Fibroblast of skin of left biceps (primary cell): ENCODE results near the gene XPNPEP1.

Source experiments
- DNase-seq, 2 experiments: peaks; one replicate each; pipeline ENCODE4 v3.0.0-alpha.2; 2013; ENCODE audit warnings: low read depth in 2 of 2

The XPNPEP1 gene

DNA sequence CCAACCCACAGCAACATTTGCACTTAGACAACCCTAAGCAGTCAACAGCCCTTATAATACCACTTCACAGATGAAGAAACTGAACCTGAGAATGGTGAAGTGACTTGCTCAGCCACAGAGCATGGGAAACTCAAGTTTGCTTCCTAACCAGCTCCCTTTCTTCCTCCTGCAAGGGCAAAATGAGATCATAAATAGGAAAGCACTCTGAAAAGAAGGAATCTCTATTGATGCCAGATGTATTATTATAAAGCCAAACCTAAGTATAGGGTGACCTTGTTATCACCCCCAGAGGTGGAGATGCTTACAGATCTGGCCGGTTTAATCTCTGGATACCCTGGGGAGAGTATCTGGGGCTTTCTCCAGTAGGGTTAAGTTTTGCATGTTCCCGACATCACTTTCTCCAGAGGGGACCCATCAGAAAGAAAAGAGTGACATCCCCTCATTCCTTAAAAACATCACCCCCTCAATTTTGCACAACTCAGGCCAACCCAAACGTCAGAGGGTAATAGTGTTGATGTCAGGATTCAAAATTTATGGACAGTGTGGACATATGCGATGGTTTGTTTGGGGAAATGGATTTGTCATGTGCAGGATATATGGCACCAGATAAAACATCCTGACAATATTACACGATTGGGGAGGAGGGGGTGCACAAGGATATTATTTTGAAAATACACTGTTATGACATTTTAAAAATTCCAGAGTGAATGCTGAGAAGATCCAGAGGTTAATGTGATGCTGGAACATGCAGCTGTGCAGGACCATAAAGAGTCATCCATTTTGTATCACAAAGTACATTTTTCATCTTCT lies 24.0 kb upstream of the XPNPEP1 start:
- no peak for DNase-seq

DNA sequence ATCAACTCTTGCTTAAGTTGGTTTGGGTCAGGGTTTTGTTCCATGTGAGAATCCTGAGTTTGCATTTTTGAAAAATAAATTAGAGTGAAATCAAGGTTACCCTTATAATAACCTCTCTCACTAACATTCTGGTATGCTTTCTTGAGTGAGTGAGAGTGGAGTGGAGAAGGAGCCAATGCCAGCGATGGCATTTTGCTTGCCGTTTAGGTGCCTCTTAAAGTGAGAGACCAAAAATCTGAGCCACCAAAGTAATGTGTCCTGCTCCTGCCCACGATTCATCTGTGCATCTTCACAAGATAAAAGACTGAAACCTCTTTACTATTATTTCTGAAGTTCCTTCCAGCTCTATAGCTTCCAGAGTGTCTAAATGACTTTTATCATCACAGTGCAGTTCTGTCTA lies 23.4 kb upstream of the XPNPEP1 start:
- no peak for DNase-seq

GRCh38 chr10:109945473-109946177 lies 22.3 kb upstream of the XPNPEP1 start:
- DNase-seq = no peak

DNA sequence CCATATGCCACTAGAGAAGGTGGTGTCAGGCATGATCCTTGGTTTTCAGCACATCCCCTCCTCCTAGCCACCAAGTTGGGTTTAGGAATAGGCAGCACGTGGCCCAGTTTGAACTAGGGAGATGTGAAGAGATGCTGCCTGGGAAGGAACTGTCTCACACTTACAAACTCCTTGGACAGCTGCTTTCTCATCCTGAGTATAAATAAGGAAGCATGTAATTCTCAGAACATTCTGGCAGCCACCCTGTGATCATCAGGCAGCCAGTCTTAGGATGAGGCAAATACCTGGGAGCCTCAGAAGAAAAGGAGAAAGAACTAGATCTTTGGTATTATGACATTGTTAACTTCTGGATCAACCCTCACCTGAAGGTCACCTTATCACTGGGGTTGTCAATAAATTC lies 21.3 kb upstream of the XPNPEP1 start:
- no peak for DNase-seq

DNA sequence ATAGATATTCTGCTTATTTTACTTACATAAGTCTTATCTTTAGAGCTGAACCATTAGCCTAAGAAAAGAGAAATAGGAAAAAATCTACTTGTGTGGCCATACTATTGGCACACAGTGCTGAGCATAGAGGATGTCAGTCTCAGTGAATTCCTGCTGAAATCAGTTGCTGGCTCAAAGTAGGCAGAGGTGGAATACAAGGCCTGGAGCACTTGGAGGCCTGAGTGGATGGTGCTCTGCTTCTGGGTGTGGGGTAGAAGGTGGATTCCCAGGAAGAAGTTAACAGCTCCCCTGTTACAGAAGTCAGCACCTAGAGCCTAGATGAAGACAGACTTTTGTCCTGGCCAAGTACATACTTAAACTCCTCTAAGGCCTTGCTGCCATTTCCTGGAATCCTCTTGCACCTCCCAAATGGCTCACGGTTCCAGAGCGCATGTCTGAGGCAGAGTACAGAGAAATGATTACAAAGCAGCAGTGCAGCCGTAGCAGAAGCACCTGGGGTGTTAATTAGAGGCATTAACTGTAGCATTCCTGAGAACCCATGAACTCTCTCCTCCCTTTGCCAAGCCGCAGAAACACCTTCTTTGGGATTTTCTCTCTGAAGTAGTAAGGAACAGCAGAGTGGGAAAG lies 18.0 kb upstream of the XPNPEP1 start:
- DNase-seq = no peak

- DNase-seq = no peak
Observed at GRCh38 chr10:109940553-109940952, 17.2 kb upstream of the XPNPEP1 start.

GRCh38 chr10:109940117-109940516 lies 16.8 kb upstream of the XPNPEP1 start:
- DNase-seq = no peak

- DNase-seq = peak in 1 of 2 experiments; percentile 49
Observed at GRCh38 chr10:109939315-109939961, 16.1 kb upstream of the XPNPEP1 start.

DNA sequence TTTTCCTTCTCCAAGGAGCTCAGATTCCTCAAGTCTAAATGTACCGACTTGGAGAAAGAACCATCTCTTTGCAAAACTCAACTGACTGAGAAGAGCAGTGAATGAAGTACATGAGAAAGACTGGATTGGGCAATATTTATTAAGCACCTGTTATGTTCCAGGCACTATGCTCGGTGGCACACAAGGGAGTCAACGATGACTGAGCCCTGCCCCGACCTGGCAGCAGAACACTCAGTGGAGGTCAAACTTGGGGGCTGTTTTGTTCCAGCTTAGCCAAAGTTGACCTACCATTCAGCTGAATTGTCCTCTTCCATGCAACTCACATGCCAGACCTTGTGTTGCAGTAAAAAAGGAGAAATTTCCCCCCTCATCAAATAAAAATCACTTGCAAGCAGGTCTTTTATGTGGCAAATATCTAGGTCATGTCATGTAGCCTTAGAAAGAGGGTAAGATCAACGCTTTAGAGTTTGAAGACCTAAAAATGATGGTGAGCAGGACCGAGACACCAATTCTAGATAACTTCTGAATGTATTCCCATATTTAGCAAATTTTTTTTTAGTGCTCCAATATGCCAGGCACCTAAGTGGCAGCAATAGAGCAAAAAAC lies 14.3 kb upstream of the XPNPEP1 start:
- no peak for DNase-seq

DNA sequence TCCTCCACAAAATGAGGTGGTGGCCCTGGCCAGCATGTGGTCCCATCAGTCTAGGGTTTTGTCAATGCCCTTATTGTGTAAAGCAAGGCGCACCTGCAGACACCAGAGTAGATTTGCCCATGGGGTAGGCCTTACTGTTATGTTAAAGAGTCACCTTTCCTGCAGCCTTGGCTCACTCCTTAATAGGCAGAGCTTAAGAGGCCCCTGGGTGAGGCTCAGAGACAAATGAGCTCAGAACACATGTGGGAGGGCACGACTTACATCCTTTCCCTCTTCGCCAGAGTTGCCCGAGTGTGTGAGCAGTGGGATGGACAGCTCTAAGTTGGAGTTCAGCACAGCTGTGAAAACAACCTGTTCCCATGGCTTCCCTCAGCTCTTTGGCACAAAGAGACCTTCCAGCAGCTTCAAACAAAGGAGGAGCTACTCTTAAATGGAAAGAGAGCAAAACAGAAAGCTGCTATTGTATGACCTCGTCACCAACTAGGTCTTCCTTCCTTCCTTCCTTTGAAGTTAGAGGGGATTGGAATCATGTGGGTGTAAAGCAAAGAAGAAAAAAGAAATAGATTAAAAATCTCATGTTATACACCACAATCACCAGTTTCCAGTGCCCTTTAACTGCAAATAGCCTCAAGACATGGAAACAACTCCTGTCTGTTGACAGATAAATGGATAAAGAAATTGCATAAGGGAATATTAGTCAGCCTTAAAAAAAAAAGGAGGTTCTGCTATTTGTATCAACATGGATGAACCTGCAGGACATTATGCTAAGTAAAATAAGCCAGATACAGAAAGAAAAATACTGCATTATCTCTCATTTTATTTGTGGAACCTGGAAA lies 11.9 kb upstream of the XPNPEP1 start:
- DNase-seq = no peak

DNA sequence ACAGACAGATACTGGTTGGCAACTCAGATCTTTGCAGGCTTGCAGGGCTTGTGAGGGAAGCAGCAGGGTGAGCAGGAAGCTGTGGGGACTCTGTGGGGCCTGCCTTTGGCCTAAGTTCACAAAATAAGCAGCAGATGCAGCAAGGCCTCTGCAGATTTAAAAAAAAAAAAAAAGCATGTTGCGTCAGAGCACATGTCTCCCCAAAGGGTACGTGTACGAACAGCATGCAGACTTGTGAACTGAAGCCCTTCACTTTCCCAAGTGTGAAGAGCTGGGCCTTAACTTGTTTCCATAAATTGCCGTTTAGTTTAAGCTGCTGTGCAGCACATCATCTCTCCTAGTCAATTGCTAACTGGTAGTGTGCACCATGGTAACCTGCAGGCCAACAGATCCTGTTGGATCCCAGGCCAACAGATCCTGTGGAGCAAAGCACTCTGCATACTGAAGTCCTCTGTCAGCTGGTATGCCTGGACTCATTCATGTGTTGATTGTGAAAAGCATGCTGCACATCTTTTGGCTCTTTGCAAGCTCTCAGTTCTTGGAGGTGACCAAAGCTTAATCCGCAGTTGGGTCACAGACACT lies 10.8 kb upstream of the XPNPEP1 start:
- no peak for DNase-seq

DNA sequence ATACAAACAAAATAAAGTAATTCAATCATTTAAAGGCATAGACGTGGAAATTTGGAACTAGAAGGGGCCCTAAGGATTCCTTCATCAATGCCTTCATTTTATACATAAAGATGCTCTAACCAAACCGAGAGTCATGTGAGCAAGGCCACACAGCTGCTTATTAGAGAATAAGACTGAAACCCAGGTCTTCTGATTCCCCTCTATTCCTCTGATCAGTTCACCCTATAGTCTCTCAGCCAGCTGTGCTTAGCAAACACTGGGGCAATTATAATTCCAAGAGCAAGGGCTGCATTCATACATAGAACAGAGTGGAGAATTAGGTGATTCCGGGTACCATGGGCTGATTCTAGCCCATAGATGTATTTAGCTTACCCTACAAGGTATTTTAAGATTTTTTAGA lies 9.7 kb upstream of the XPNPEP1 start:
- no peak for DNase-seq

DNA sequence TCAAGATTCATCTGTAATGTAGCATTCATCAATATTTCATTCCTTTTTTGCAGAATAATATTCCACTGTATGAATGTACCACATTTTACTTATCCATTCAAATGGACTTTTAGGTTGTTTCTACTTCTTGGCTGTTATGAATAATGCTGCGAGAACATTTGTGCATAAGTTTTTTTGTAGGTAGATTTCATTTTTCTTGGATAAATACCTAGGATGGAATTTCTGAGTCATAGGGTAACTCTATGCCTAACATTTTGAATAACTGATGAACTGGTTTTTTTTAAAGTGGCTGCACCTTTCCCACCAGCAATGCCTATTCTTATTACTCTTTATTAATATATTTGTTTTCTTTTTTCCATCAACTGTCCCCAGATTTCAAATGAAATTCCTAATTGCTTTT lies 9.1 kb upstream of the XPNPEP1 start:
- no peak for DNase-seq

DNA sequence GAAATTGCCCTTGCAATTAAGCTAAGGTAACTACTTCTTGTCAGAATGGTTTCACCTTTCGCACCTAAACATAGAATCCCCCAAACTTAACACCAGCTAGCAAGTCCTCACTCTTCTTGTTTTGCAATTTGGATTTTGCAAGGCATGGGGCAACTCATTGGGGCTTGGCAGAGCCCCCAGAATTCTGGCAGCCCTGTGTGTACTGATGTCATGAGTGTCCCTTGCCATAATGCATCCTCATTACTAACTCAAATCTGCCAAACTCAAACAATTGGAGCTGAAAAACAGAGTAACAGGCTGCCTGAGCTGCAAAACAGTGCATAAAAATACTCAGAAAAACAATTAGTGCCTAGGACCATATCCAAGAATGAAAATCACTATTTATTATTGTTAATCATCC lies 7.9 kb upstream of the XPNPEP1 start:
- DNase-seq = no peak

GRCh38 chr10:109929501-109930219 lies 6.3 kb upstream of the XPNPEP1 start:
- peak in 1 of 2 experiments; percentile 41 for DNase-seq

DNA sequence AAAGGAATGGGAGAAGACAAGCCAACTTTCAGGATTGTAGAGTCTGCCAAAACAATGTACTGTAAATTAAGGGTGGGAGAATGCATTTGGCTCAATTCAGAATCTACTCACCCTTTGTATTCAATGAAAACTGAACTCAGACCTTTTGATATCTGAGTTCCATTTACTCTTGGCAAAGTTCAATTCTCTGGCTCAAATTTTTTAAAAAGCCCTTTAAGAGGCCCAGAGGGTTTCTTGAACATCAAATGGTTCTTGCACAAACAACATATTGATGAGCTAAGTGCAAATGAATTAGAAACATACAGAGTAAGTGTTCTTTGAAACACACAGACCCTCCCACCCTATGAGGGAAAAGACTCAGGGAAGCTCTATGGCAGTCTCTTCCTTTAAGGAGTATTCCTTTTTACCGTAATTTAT lies 5.2 kb upstream of the XPNPEP1 start:
- no peak for DNase-seq

DNA sequence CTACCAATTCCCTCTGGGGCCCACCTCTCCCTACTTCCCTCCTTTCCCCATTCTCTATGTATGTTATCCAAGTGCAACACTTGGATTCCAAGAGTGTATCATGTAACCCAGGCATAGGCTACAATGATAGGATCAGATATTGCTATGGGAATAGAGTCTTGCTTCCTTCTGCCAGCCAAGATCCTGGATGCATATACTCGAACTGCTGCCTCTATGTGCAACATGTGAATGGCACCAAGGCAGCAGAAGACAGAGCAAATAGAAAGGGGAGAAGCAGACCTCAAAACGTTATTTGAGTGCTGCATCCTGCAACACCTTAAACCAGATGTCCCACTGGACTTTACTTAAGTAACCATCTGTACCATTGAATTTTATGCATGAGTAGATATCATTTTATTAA lies 3.5 kb upstream of the XPNPEP1 start:
- DNase-seq = no peak

GRCh38 chr10:109926061-109926745 lies 2.9 kb upstream of the XPNPEP1 start:
- DNase-seq = peak; percentile 40 to 54

DNA sequence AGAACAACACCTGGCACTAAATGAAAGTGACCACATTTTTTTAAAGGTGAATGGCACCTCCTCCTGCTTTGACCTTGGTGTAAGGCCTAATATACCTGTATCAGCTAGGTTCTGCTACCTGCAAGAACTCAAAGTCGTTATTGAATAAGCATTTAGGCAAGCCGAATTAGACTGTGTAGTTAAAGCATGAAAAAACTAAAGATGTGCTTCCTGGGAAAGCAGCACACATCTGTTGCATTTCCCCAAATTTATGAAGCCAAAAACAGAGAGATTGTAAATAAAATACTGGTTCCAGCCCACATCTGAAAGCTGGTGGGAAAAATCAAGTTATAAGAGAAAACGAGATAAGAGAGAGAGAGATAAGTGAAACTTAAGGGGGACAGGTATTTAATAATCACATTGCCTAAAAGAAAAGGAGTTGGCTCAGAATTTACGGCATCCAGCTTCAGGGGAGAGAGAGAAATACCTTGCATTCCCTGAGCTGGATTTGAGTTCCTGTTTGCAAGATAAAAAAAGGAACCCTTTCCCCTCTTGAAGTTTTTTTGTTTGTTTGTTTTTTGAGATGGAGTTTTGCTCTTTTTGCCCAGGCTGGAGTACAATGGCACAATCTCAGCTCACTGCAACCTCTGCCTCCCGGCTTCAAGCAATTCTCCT lies 1.8 kb upstream of the XPNPEP1 start:
- no peak for DNase-seq
